HCT116 (cell line): ENCODE data around the gene PXK. TPM values are rescaled to one million over a fixed set of nuclear protein-coding genes. Genes with fewer than 3 reads are reported as not detected.

Experiments
- ATAC-seq: fragments of 200-7000 bp; cut with Tn5 transposase; 2 replicates; pipeline ENCODE4 v1.9.1; 2020; ENCODE audit warnings: mild to moderate bottlenecking, moderate library complexity
- BruUV-seq: library from RNA; stranded (reverse); fragments of 400-500 nt; replicated peaks from 2 replicates; lab custom pipeline; 2021; lab: Mats Ljungman, UMichigan
- CTCF ChIA-PET: fragments of 300-600 bp; sonication (Branson Sonifier 250); formaldehyde crosslinking; loops from one replicate; lab custom pipeline; 2021; ENCODE audit warnings: antibody characterized with exemption; lab: Charles Lee
- POLR2A ChIA-PET: fragments of 300-600, 350-600 bp; sonication (Branson Sonifier 250); formaldehyde crosslinking; loops from one replicate; lab custom pipeline; 2021; ENCODE audit warnings: antibody characterized with exemption; lab: Charles Lee
- RAD21 ChIA-PET, 2 experiments: fragments of 300-600 bp; sonication (Branson Sonifier 250); formaldehyde crosslinking; loops; one replicate each; lab custom pipeline; 2023; ENCODE audit warnings: low total read pairs in 2 of 2; ENCODE audit not compliant: uncharacterized antibody in 2 of 2, unreplicated experiment in 2 of 2, low non-redundant PET in 1 of 2; lab: Charles Lee
- DNase-seq: peaks from one replicate; pipeline ENCODE4 v3.0.0-alpha.2; 2010; ENCODE audit warnings: low read depth, low spot score
- H2AFZ ChIP-seq: fragments of 200-600 bp; shearing (Covaris generic), sonication (generic); 2 replicates; pipeline ENCODE4 v1.6.1; 2017; ENCODE audit warnings: low read depth, mixed run types, mixed read lengths, antibody characterized with exemption, low read length; ENCODE audit not compliant: poor library complexity, severe bottlenecking
- H3K27ac ChIP-seq: 2 replicates; pipeline ENCODE4 v1.5.1; 2012; ENCODE audit warnings: low read depth, low read length
- H3K27me3 ChIP-seq: fragments of 200-600 bp; sonication (generic); 2 replicates; pipeline ENCODE4 v1.6.1; 2016; ENCODE audit warnings: mixed run types, low read length, mixed read lengths; ENCODE audit not compliant: insufficient read depth
- H3K36me3 ChIP-seq, 2 experiments: fragments of 200-500 bp in 1 of 2; fragments of 200-600 bp in 1 of 2; sonication (Bioruptor generic) in 1 of 2; sonication (generic) in 1 of 2; 2 replicates each; pipeline versions ENCODE4 v1.5.1 to v1.6.1; 2014 to 2016; ENCODE audit warnings: low read length in 2 of 2, inconsistent platforms in 1 of 2, mixed read lengths in 1 of 2, mixed run types in 1 of 2; ENCODE audit not compliant: insufficient read depth in 2 of 2, control insufficient read depth in 1 of 2
- H3K4me1 ChIP-seq, 2 experiments: fragments of 200-600 bp in 1 of 2; sonication (generic) in 1 of 2; 2 replicates each; pipeline versions ENCODE4 v1.5.1 to v1.6.1; 2012 to 2017; ENCODE audit warnings: low read length in 2 of 2, inconsistent platforms in 1 of 2, mild to moderate bottlenecking in 1 of 2, mixed read lengths in 1 of 2, mixed run types in 1 of 2, moderate library complexity in 1 of 2; ENCODE audit not compliant: insufficient read depth in 2 of 2, control insufficient read depth in 1 of 2
- H3K4me2 ChIP-seq: fragments of 200-600 bp; sonication (generic); 2 replicates; pipeline ENCODE4 v1.6.1; 2017; ENCODE audit warnings: mixed run types, low read length, mixed read lengths
- H3K4me3 ChIP-seq, 2 experiments: fragments of 200-600 bp in 1 of 2; sonication (generic) in 1 of 2; replicated peaks in 1 of 2; 2 replicates each; pipeline ENCODE4 v1.5.1; 2011 to 2016; ENCODE audit warnings: low read length in 2 of 2, control low read depth in 1 of 2, low read depth in 1 of 2, mild to moderate bottlenecking in 1 of 2, mixed read lengths in 1 of 2, mixed run types in 1 of 2
- H3K79me2 ChIP-seq: fragments of 200-600 bp; sonication (generic); 2 replicates; pipeline ENCODE4 v1.6.1; 2017; ENCODE audit warnings: mild to moderate bottlenecking, mixed run types, low read length, moderate library complexity, mixed read lengths; ENCODE audit not compliant: insufficient read depth
- H3K9ac ChIP-seq: fragments of 200-600 bp; sonication (generic); 2 replicates; pipeline ENCODE4 v1.6.1; 2016; ENCODE audit warnings: low read length, mixed read lengths
- H3K9me2 ChIP-seq: fragments of 200-600 bp; sonication (generic), shearing (Covaris generic); 2 replicates; pipeline ENCODE4 v1.6.1; 2017; ENCODE audit warnings: mixed run types, mild to moderate bottlenecking, moderate library complexity; ENCODE audit not compliant: insufficient read depth
- H3K9me3 ChIP-seq, 2 experiments: fragments of 200-500 bp in 1 of 2; fragments of 200-600 bp in 1 of 2; sonication (Bioruptor generic) in 1 of 2; sonication (generic) in 1 of 2; 2 replicates each; pipeline ENCODE4 v1.6.1; 2014 to 2017; ENCODE audit warnings: low read length in 2 of 2, mixed read lengths in 2 of 2, inconsistent platforms in 1 of 2, low read depth in 1 of 2, mild to moderate bottlenecking in 1 of 2, mixed run types in 1 of 2, moderate library complexity in 1 of 2; ENCODE audit not compliant: control insufficient read depth in 1 of 2, insufficient read depth in 1 of 2
- H4K20me1 ChIP-seq: fragments of 200-600 bp; sonication (generic), shearing (Covaris generic); 2 replicates; pipeline ENCODE4 v1.6.1; 2017; ENCODE audit warnings: mixed run types, mild to moderate bottlenecking, moderate library complexity; ENCODE audit not compliant: insufficient read depth
- CBX3 ChIP-seq: IDR thresholded peaks from 2 replicates; pipeline ENCODE4 v1.6.1; 2012; ENCODE audit warnings: low read depth
- EZH2 ChIP-seq: fragments of 200-600 bp; sonication (generic); IDR thresholded peaks from 2 replicates; pipeline ENCODE4 v1.6.1; 2017; ENCODE audit warnings: antibody characterized with exemption, mixed run types
- EZH2phosphoT487 ChIP-seq: fragments of 200-600 bp; IDR thresholded peaks from 2 replicates; pipeline ENCODE4 v1.6.1; 2018; ENCODE audit warnings: antibody characterized with exemption, borderline replicate concordance
- MAX ChIP-seq: IDR thresholded peaks from 2 replicates; pipeline ENCODE4 v1.6.1; 2012
- RAD21 ChIP-seq: IDR thresholded peaks from 2 replicates; pipeline ENCODE4 v1.6.1; 2012; ENCODE audit warnings: low read depth, mild to moderate bottlenecking
- SRF ChIP-seq: IDR thresholded peaks from 2 replicates; pipeline ENCODE4 v1.6.1; 2012; ENCODE audit warnings: low read depth
- YY1 ChIP-seq: IDR thresholded peaks from 2 replicates; pipeline ENCODE4 v1.6.1; 2011; ENCODE audit warnings: low read length, low read depth, moderate library complexity, mild to moderate bottlenecking; ENCODE audit not compliant: insufficient replicate concordance; ENCODE audit errors: extremely low read depth
- ZFX ChIP-seq: fragments of 450-650 bp; IDR thresholded peaks from 2 replicates; pipeline ENCODE4 v1.6.1; 2017
- ZNF274 ChIP-seq: fragments of 200-500 bp; sonication (Bioruptor generic); IDR thresholded peaks from 2 replicates; pipeline ENCODE4 v1.6.1; 2014; ENCODE audit warnings: mild to moderate bottlenecking, low read depth, low read length, inconsistent platforms
- intact Hi-C: fragments of 100-400 bp; cut with micrococcal nuclease; formaldehyde crosslinking; loops from 2 replicates; pipeline ENCODE4 v1.10.0; 2022
- total RNA-seq: library from RNA; stranded (reverse); gene quantifications from one replicate; pipeline ENCODE4 v1.2.1, GENCODE V29; 2021; ENCODE audit not compliant: unreplicated experiment
- TF ChIP-seq, protein P1 (sequence below), 3 experiments: fragments of 200-600 bp in 1 of 3; sonication (generic) in 1 of 3; IDR thresholded peaks in 2 of 3; conservative IDR thresholded peaks in 1 of 3; 2 replicates each; pipeline ENCODE4 v1.5.1; 2012 to 2017; ENCODE audit warnings: low read depth in 2 of 3, low read length in 2 of 3, antibody characterized with exemption in 1 of 3, borderline replicate concordance in 1 of 3, control low read depth in 1 of 3, mild to moderate bottlenecking in 1 of 3, mixed read lengths in 1 of 3, mixed run types in 1 of 3, moderate library complexity in 1 of 3; ENCODE audit not compliant: insufficient read depth in 1 of 3
- TF ChIP-seq, protein P2 (sequence below): IDR thresholded peaks from 2 replicates; pipeline ENCODE4 v1.6.1; 2012
- TF ChIP-seq, protein P3 (sequence below): IDR thresholded peaks from 2 replicates; pipeline ENCODE4 v1.6.1; 2011; ENCODE audit warnings: mild to moderate bottlenecking, low read length, moderate library complexity; ENCODE audit not compliant: insufficient replicate concordance; ENCODE audit errors: extremely low read depth

Gene PXK
- total RNA-seq, 1 experiment from 2014 or later: 10.2 TPM

GRCh38 chr3:58292866-58293265 lies 39.8 kb upstream of the PXK start:
- no peaks in the 10 kb centered on the region for H3K4me1 ChIP-seq
- H3K36me3 ChIP-seq: no peaks in the 10 kb centered on the region
- H3K79me2 ChIP-seq: no peaks in the 10 kb centered on the region
- POLR2A ChIA-PET: no interaction called here
- H2AFZ ChIP-seq: no peak overlapping the region
- CTCF ChIA-PET: interaction anchor here (2.2 kb wide), 1 partner anchor 13 kb away, joined by 8 read pairs; the partner anchor contains the start of genes HTD2 and RPP14
- no peaks in the 10 kb centered on the region for H3K9me2 ChIP-seq
- TF ChIP-seq ZNF274: no peak
- no peaks in the 10 kb centered on the region for H3K9me3 ChIP-seq
- H3K9ac ChIP-seq: no peak overlapping the region
- no peaks in the 10 kb centered on the region for H3K27me3 ChIP-seq
- RAD21 ChIA-PET: no interaction called here
- H3K27ac ChIP-seq: no peak overlapping the region
- H3K4me2 ChIP-seq: no peak overlapping the region
- BruUV-seq: no TSS peak
- no peaks in the 10 kb centered on the region for H4K20me1 ChIP-seq
- ATAC-seq: no peak
- intact Hi-C loops: no loop called here
- DNase-seq: no peak
- H3K4me3 ChIP-seq: no peak overlapping the region

DNA sequence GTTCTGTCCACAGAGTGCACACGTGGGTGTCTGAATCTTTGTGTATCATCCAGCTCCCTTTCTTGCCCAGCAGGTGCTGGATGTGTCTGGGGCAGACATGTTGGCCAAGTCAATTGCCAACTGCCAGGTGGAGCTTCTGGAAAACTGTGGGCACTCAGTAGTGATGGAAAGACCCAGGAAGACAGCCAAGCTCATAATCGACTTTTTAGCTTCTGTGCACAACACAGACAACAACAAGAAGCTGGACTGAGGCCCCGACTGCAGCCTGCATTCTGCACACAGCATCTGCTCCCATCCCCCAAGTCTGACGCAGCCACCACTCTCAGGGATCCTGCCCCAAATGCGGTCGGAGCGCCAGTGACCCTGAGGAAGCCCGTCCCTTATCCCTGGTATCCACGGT lies 39.2 kb upstream of the PXK start:
- no peaks in the 10 kb centered on the region for H3K27me3 ChIP-seq
- no TSS peak for BruUV-seq
- CTCF ChIA-PET: interaction anchor here (2.2 kb wide), 1 partner anchor 13 kb away, joined by 8 read pairs; the partner anchor contains the start of genes HTD2 and RPP14
- ATAC-seq (no peak), DNase-seq (no peak)
- H3K27ac ChIP-seq: no peak overlapping the region
- H3K36me3 ChIP-seq: no peaks in the 10 kb centered on the region
- H4K20me1 ChIP-seq: no peaks in the 10 kb centered on the region
- no peak overlapping the region for H3K4me3 ChIP-seq
- no peak overlapping the region for H3K4me2 ChIP-seq
- no peaks in the 10 kb centered on the region for H3K79me2 ChIP-seq
- H3K9me3 ChIP-seq: no peaks in the 10 kb centered on the region
- H3K9ac ChIP-seq: no peak overlapping the region
- no peaks in the 10 kb centered on the region for H3K9me2 ChIP-seq
- intact Hi-C loops: no loop called here
- POLR2A ChIA-PET: no interaction called here
- no peaks in the 10 kb centered on the region for H3K4me1 ChIP-seq
- RAD21 ChIA-PET: no interaction called here
- H2AFZ ChIP-seq: no peak overlapping the region
- TF ChIP-seq, protein P1, sequence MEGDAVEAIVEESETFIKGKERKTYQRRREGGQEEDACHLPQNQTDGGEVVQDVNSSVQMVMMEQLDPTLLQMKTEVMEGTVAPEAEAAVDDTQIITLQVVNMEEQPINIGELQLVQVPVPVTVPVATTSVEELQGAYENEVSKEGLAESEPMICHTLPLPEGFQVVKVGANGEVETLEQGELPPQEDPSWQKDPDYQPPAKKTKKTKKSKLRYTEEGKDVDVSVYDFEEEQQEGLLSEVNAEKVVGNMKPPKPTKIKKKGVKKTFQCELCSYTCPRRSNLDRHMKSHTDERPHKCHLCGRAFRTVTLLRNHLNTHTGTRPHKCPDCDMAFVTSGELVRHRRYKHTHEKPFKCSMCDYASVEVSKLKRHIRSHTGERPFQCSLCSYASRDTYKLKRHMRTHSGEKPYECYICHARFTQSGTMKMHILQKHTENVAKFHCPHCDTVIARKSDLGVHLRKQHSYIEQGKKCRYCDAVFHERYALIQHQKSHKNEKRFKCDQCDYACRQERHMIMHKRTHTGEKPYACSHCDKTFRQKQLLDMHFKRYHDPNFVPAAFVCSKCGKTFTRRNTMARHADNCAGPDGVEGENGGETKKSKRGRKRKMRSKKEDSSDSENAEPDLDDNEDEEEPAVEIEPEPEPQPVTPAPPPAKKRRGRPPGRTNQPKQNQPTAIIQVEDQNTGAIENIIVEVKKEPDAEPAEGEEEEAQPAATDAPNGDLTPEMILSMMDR (IDR thresholded peaks at IDR 0.05 in 2 of 3, conservative IDR thresholded peaks at IDR 0.05 in 1 of 3; ENCODE audit: borderline replicate concordance in 1 of 3, insufficient read depth in 1 of 3, low read depth in 2 of 3, low read length in 2 of 3): no peak
- no peak for TF ChIP-seq SRF
- no peak for TF ChIP-seq ZFX
- no peak for TF ChIP-seq EZH2phosphoT487
- TF ChIP-seq YY1: no peak
- TF ChIP-seq CBX3: no peak
- TF ChIP-seq, protein P2, sequence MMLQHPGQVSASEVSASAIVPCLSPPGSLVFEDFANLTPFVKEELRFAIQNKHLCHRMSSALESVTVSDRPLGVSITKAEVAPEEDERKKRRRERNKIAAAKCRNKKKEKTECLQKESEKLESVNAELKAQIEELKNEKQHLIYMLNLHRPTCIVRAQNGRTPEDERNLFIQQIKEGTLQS: no peak
- TF ChIP-seq EZH2: no peak
- TF ChIP-seq RAD21: no peak
- TF ChIP-seq MAX: no peak
- TF ChIP-seq, protein P3, sequence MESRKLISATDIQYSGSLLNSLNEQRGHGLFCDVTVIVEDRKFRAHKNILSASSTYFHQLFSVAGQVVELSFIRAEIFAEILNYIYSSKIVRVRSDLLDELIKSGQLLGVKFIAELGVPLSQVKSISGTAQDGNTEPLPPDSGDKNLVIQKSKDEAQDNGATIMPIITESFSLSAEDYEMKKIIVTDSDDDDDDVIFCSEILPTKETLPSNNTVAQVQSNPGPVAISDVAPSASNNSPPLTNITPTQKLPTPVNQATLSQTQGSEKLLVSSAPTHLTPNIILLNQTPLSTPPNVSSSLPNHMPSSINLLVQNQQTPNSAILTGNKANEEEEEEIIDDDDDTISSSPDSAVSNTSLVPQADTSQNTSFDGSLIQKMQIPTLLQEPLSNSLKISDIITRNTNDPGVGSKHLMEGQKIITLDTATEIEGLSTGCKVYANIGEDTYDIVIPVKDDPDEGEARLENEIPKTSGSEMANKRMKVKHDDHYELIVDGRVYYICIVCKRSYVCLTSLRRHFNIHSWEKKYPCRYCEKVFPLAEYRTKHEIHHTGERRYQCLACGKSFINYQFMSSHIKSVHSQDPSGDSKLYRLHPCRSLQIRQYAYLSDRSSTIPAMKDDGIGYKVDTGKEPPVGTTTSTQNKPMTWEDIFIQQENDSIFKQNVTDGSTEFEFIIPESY: no peak
